Gastroesophageal sphincter (tissue), 4 donors: ENCODE measurements around the gene CFAP97D2. TPM values are rescaled to one million over a fixed set of nuclear protein-coding genes. Genes with fewer than 3 reads are reported as not detected.
A peak's percentile ranks its signal among the peaks of the same experiment; 100 is the strongest.

Experiments used
- ATAC-seq: fragments of 150-250 bp; one replicate; pipeline ENCODE4 v1.9.1; 2016; ENCODE audit warnings: mild to moderate bottlenecking, moderate library complexity
- H3K27ac ChIP-seq, 4 donors: fragments of 200-600 bp; sonication (generic) in 3 of 4; 1 replicate in 3 of 4; 2 replicates in 1 of 4; pipeline ENCODE4 v1.5.1; 2016 to 2019
- H3K27me3 ChIP-seq: fragments of 200-600 bp; sonication (generic); one replicate; pipeline ENCODE4 v1.5.1; 2019
- H3K36me3 ChIP-seq, 2 donors: fragments of 200-600 bp; sonication (generic); one replicate each; pipeline ENCODE4 v1.5.1; 2019; ENCODE audit warnings: control low read depth in 1 of 2
- H3K4me1 ChIP-seq, 3 donors: fragments of 200-600 bp; sonication (generic); 1 replicate in 2 of 3; 2 replicates in 1 of 3; pipeline ENCODE4 v1.5.1; 2016 to 2019; ENCODE audit warnings: control low read depth in 2 of 3
- H3K4me3 ChIP-seq, 2 donors: fragments of 200-600 bp; sonication (generic); one replicate each; pipeline ENCODE4 v1.5.1; 2019; ENCODE audit warnings: mild to moderate bottlenecking in 1 of 2, moderate library complexity in 1 of 2
- H3K9me3 ChIP-seq, 3 donors: fragments of 200-600 bp; sonication (generic); one replicate each; pipeline ENCODE4 v1.5.1; 2017 to 2019; ENCODE audit warnings: control low read depth in 2 of 3
- CTCF ChIP-seq, 4 experiments: fragments of 200-600 bp in 2 of 4; fragments of 450-650 bp in 2 of 4; sonication (generic) in 1 of 4; IDR thresholded peaks; one replicate each; pipeline ENCODE4 v1.5.1; 2017 to 2019; ENCODE audit warnings: antibody characterized with exemption in 4 of 4, mild to moderate bottlenecking in 2 of 4, moderate library complexity in 2 of 4
- EP300 ChIP-seq: sonication (generic); formaldehyde crosslinking; IDR thresholded peaks from one replicate; pipeline ENCODE4 v1.6.1; 2017; ENCODE audit warnings: antibody characterized with exemption, mild to moderate bottlenecking
- POLR2A ChIP-seq, 2 donors: fragments of 450-650 bp; IDR thresholded peaks; one replicate each; pipeline ENCODE4 v1.6.1; 2017; ENCODE audit warnings: antibody characterized with exemption in 2 of 2, mild to moderate bottlenecking in 2 of 2, moderate library complexity in 1 of 2
- POLR2AphosphoS5 ChIP-seq: sonication (generic); formaldehyde crosslinking; IDR thresholded peaks from one replicate; pipeline ENCODE4 v1.6.1; 2017; ENCODE audit warnings: antibody characterized with exemption
- WGBS, 2 donors: methylation state at CpG; one replicate each; pipeline ENCODE4 v1.1.5; 2018; ENCODE audit warnings: low coverage in 1 of 2; 5-methylcytosine and 5-hydroxymethylcytosine counted together
- total RNA-seq, 4 donors: library from RNA; depleted of rRNA; stranded (reverse); fragments of >200 nt; gene quantifications; one replicate each; pipeline ENCODE4 v1.1.0, GENCODE V29; 2016

Gene CFAP97D2
- total RNA-seq, 4 donors from 2014 or later: not detected

GRCh38 chr13:114166381-114167131 lies 12.5 kb upstream of the CFAP97D2 start:
- WGBS, 2 donors: 8 to 20% methylated on average over 2 to 4 of the region's 20 CpGs
- Histone ChIP-seq H3K27ac (peak overlapping the region; percentile 58 to 80 (median 79)), H3K9me3 (no peaks in the 10 kb centered on the region), H3K36me3 (no peaks in the 10 kb centered on the region), H3K4me1 (peaks cover 0 to 40% (median 24%) of the 10 kb centered on the region in 3 donors), H3K27me3 (no peaks in the 10 kb centered on the region), H3K4me3 (peak overlapping the region in 1 of 2 donors; percentile 27)
- peak; percentile 74 for ATAC-seq
- no peak for TF ChIP-seq CTCF (IDR thresholded peaks at IDR 0.05)
- TF ChIP-seq POLR2AphosphoS5: no peak
- no peak for TF ChIP-seq POLR2A (IDR thresholded peaks at IDR 0.05)
- no peak for TF ChIP-seq EP300

- no peak for TF ChIP-seq POLR2AphosphoS5
- no peak for TF ChIP-seq CTCF (IDR thresholded peaks at IDR 0.05)
- TF ChIP-seq POLR2A (IDR thresholded peaks at IDR 0.05): no peak
- TF ChIP-seq EP300: no peak
- no peaks in the 10 kb centered on the region for H3K36me3 ChIP-seq
- 56 to 77% methylated on average over 5 of the region's 5 CpGs for WGBS, 2 donors
- no peak overlapping the region for H3K4me3 ChIP-seq
- peak overlapping the region; percentile 58 to 80 (median 79) for H3K27ac ChIP-seq
- peaks cover 0 to 9% (median 0%) of the 10 kb centered on the region in 3 donors for H3K9me3 ChIP-seq
- H3K27me3 ChIP-seq: no peaks in the 10 kb centered on the region
- peaks cover 0 to 32% (median 15%) of the 10 kb centered on the region in 3 donors for H3K4me1 ChIP-seq
- ATAC-seq: peak; percentile 39
These were observed 11.6 kb upstream of the CFAP97D2 start for GRCh38 chr13:114167426-114167825.

- Histone ChIP-seq H3K27me3 (no peaks in the 10 kb centered on the region), H3K36me3 (no peaks in the 10 kb centered on the region), H3K27ac (peak overlapping the region in 2 of 4 donors; percentile 79), H3K4me3 (no peak overlapping the region), H3K9me3 (peaks cover 0 to 13% (median 0%) of the 10 kb centered on the region in 3 donors), H3K4me1 (peaks cover 0 to 28% (median 14%) of the 10 kb centered on the region in 3 donors)
- 88 to 90% methylated on average over 3 to 5 of the region's 5 CpGs for WGBS, 2 donors
- TF ChIP-seq POLR2AphosphoS5: no peak
- no peak for TF ChIP-seq EP300
- TF ChIP-seq CTCF (IDR thresholded peaks at IDR 0.05): no peak
- no peak for TF ChIP-seq POLR2A (IDR thresholded peaks at IDR 0.05)
- no peak for ATAC-seq
These were observed 11.2 kb upstream of the CFAP97D2 start for GRCh38 chr13:114167885-114168284.

- TF ChIP-seq POLR2AphosphoS5 (no peak), CTCF (IDR thresholded peaks at IDR 0.05) (no peak), EP300 (no peak), POLR2A (IDR thresholded peaks at IDR 0.05) (no peak)
- H3K4me3 ChIP-seq: no peak overlapping the region
- no peaks in the 10 kb centered on the region for H3K27me3 ChIP-seq
- peaks cover 0 to 24% (median 0%) of the 10 kb centered on the region in 3 donors for H3K9me3 ChIP-seq
- no peaks in the 10 kb centered on the region for H3K4me1 ChIP-seq
- H3K36me3 ChIP-seq: no peaks in the 10 kb centered on the region
- 17 to 53% methylated on average over 1 to 3 of the region's 3 CpGs for WGBS, 2 donors
- H3K27ac ChIP-seq: no peak overlapping the region
- no peak for ATAC-seq
These were observed 5.8 kb upstream of the CFAP97D2 start for GRCh38 chr13:114173272-114173671.

- ATAC-seq: no peak
- 25 to 71% methylated on average over 1 of the region's 1 CpG for WGBS, 2 donors
These were observed 5.3 kb upstream of the CFAP97D2 start for GRCh38 chr13:114173745-114174144.

More at GRCh38 chr13:114173745-114174144, 5.3 kb upstream of the CFAP97D2 start:
- TF ChIP-seq EP300 (no peak), POLR2A (IDR thresholded peaks at IDR 0.05) (no peak), CTCF (IDR thresholded peaks at IDR 0.05) (no peak)
- Histone ChIP-seq H3K27ac (no peak overlapping the region), H3K4me1 (no peaks in the 10 kb centered on the region), H3K36me3 (no peaks in the 10 kb centered on the region), H3K27me3 (no peaks in the 10 kb centered on the region), H3K4me3 (no peak overlapping the region), H3K9me3 (peaks cover 0 to 24% (median 0%) of the 10 kb centered on the region in 3 donors)
